Glomerular visceral epithelial cell (primary cell): Measurements from ENCODE around the gene CEP20.
A peak's percentile ranks its signal among the peaks of the same experiment; 100 is the strongest.
"Not testable (repeated sequence)": the region's sequence is repeated elsewhere in the genome, so short reads cannot be mapped to it uniquely, and the experiment has no call there.

ENCODE experiments used
- DNase-seq: peaks from one replicate; pipeline ENCODE4 v3.0.0-alpha.2; 2016; ENCODE audit errors: extremely low spot score

Gene CEP20

GRCh38 chr16:15858921-15859668 lies 29.3 kb downstream of the CEP20 start:
- DNase-seq, result no peak

- DNase-seq, result peak; percentile 9
Observed at GRCh38 chr16:15857724-15858560, 30.5 kb downstream of the CEP20 start.

GRCh38 chr16:15856901-15857698 lies 31.3 kb downstream of the CEP20 start, which contains the start of gene MYH11:
Gene MYH11 (minus strand): TSS chr16:15857028. CDS start chr16:15838252, 18,776 bp downstream.
- DNase-seq, result no peak

DNA sequence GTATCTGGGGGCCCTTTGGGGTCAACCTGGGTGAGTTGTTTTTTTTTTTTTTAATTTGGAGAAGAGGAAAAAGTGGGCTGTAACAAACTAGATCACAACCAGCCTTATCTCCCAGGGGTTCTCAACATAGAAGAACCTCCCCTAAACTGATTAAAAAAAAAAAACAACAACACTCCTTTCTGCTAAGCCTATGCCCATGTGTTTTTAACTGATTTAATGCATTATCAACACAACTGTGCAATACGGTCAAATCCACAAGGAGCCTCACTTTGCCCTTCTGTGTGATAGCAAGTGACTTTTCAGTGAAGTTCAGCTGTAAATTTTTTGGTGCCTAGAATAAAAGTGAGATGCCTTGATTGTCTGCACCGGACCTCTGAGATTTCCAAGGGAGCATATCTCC lies 32.2 kb downstream of the CEP20 start:
- DNase-seq, result no peak

DNA sequence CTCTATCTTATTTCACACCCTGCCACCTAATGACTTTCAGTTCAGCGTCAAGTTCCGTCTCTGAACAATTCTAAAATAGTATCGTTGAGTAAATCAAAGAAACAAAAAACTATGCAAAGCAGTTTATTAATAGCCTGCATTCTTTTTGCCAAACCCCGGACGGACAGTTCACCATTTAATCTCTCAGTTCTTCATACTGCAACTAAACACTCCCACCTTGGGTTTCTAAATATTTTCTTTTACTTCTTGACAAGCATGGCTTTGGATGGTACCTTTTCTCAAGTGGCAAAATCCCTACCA lies 32.7 kb downstream of the CEP20 start:
- DNase-seq, result no peak

- no peak for DNase-seq
Observed at GRCh38 chr16:15854906-15855703, 33.3 kb downstream of the CEP20 start.

- no peak for DNase-seq
Observed at GRCh38 chr16:15854061-15854460, 34.3 kb downstream of the CEP20 start.

- DNase-seq, result no peak
Observed at GRCh38 chr16:15853021-15853420, 35.4 kb downstream of the CEP20 start.

GRCh38 chr16:15850555-15850954 lies 37.8 kb downstream of the CEP20 start:
- DNase-seq, result not testable (repeated sequence)

- no peak for DNase-seq
Observed at GRCh38 chr16:15849209-15849981, 39.0 kb downstream of the CEP20 start.

- no peak for DNase-seq
Observed at GRCh38 chr16:15847611-15848175, 40.7 kb downstream of the CEP20 start.

DNA sequence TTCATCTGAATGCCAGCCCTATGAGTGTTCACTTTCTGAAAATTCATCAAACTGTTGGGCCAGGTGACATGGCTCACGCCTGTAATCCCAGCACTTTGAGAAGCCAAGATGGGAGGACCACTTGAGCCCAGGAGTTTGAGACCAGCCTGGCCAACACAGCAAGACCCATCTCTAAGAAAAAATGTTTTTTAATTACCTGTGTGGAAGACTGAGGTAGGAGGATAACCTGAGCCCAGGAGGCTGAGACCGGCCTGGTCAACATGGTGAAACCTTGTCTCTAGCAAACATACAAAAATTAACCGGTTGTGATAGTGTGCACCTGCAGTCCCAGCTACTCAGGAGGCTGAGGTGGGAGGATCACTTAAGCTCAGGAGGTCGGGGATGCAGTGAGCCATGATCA lies 41.9 kb downstream of the CEP20 start:
- DNase-seq, result no peak

GRCh38 chr16:15843635-15844279 lies 44.6 kb downstream of the CEP20 start:
- DNase-seq, result no peak

- DNase-seq, result not testable (repeated sequence)
Observed at GRCh38 chr16:15839204-15839603, 49.2 kb downstream of the CEP20 start.

GRCh38 chr16:15837761-15838160 lies 50.6 kb downstream of the CEP20 start:
- DNase-seq, result no peak

- DNase-seq, result no peak
Observed at GRCh38 chr16:15836965-15837611, 51.3 kb downstream of the CEP20 start.

- DNase-seq, result no peak
Observed at GRCh38 chr16:15836074-15836473, 52.3 kb downstream of the CEP20 start.

GRCh38 chr16:15835136-15835878 lies 53.1 kb downstream of the CEP20 start:
- no peak for DNase-seq

GRCh38 chr16:15834502-15834901 lies 53.9 kb downstream of the CEP20 start:
- no peak for DNase-seq
